ENCODE measurements around the gene DIP2B.

GRCh38 chr12:50598321-50598862, 93.6 kb downstream of the DIP2B start:
- TF ChIP-seq CTCF (conservative IDR thresholded peaks at IDR 0.05 in 1 of 2, IDR thresholded peaks at IDR 0.05 in 1 of 2; ENCODE audit: low read depth in 1 of 2, low read length in 2 of 2) (no peak), EZH2 (IDR thresholded peaks at IDR 0.05; ENCODE audit: low read length, missing control alignments) (no peak)
